GM13976 (cell line): ENCODE results near the gene FYB1.

Experiments
- DNase-seq: peaks from one replicate; pipeline ENCODE4 v3.0.0; 2012; ENCODE audit warnings: low spot score
- in situ Hi-C: fragments of 300-500 bp; cut with MboI; formaldehyde crosslinking; loops from one replicate; pipeline ENCODE4 v1.12.0; 2022; ENCODE audit warnings: low sequenced_read_pairs, mixed read lengths, inconsistent platforms; ENCODE audit not compliant: unreplicated experiment
- TF ChIP-seq, protein P1 (sequence below): IDR thresholded peaks from 2 replicates; pipeline ENCODE4 v1.5.1; 2012; ENCODE audit warnings: borderline replicate concordance, mild to moderate bottlenecking; ENCODE audit not compliant: insufficient read depth; ENCODE audit errors: extremely low read depth, missing control alignments, control extremely low read depth

FYB1 gene

DNA sequence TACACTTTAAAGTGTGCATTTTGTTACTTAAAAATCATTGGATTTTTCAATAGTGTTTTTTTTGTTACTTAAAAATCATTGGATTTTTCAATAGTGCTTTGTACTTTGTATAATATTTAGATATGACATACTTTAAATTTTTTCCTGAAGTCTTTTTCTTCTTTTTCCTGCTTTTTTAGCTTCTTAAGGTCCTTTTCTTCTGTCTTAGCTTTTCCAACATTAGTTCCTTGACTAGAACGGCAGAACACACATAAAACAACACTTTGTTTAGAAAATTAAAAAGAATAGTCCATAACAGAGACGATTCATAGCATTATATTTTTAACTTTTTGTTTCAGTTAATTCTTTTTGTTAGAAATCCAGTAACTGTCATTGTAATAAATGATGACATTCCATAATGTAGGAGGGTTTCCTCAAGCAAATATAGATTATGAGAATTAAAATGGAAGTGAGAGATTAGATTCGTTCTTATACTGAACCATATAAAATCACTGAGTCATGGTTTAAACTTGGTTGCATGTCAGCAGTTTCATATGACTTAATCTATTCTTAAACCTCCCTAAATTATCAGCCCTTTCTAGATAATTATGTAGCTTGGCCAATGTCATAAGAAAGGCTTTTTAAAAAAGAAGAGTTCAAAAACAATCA is 99.8 kb downstream of the FYB1 start:
- in situ Hi-C loops = no loop called here
- DNase-seq = no peak
- TF ChIP-seq, protein P1, sequence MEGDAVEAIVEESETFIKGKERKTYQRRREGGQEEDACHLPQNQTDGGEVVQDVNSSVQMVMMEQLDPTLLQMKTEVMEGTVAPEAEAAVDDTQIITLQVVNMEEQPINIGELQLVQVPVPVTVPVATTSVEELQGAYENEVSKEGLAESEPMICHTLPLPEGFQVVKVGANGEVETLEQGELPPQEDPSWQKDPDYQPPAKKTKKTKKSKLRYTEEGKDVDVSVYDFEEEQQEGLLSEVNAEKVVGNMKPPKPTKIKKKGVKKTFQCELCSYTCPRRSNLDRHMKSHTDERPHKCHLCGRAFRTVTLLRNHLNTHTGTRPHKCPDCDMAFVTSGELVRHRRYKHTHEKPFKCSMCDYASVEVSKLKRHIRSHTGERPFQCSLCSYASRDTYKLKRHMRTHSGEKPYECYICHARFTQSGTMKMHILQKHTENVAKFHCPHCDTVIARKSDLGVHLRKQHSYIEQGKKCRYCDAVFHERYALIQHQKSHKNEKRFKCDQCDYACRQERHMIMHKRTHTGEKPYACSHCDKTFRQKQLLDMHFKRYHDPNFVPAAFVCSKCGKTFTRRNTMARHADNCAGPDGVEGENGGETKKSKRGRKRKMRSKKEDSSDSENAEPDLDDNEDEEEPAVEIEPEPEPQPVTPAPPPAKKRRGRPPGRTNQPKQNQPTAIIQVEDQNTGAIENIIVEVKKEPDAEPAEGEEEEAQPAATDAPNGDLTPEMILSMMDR = no peak

DNA sequence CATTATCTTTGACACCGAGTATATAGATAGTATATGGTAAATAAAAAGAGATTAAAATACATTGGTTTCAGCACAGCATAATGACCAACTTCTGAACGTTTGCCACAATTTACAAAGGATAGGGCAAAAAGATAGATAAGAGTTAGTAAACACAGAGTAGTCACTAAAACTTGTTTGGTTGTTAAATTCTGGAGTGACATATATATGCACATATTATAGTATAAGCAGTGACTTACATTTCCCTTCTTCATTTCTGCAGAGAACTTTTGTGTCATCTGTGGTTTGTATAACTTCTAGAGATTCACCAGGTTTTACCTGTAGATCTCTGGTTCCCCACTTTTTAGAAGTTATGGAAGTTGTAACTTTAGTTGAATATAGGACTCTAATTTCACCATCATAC is 100.7 kb downstream of the FYB1 start:
- in situ Hi-C loops = no loop called here

DNA sequence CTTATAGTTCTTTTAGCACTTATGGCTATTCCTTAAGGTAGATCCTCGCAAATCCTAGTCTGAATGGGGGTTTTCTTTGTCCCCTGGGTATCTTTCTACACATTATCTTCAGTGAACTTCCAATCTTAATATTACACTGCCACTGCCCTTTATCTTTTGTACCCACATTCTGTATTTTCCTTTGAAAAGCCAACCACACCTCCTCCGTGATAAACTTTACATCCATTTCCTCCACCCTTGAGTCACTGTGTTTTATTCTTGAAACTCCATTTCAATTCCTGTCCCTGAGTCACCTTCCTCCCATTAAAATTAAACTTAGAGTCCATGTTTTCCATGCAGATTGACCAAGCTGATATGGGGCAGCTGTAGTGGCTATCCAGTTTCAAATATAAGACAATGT is 102.0 kb downstream of the FYB1 start:
- in situ Hi-C loops = no loop called here
- TF ChIP-seq, protein P1 = no peak
- no peak for DNase-seq

More for the DNA sequence above, 100.7 kb downstream of the FYB1 start:
- TF ChIP-seq, protein P1 = no peak
- no peak for DNase-seq

DNA sequence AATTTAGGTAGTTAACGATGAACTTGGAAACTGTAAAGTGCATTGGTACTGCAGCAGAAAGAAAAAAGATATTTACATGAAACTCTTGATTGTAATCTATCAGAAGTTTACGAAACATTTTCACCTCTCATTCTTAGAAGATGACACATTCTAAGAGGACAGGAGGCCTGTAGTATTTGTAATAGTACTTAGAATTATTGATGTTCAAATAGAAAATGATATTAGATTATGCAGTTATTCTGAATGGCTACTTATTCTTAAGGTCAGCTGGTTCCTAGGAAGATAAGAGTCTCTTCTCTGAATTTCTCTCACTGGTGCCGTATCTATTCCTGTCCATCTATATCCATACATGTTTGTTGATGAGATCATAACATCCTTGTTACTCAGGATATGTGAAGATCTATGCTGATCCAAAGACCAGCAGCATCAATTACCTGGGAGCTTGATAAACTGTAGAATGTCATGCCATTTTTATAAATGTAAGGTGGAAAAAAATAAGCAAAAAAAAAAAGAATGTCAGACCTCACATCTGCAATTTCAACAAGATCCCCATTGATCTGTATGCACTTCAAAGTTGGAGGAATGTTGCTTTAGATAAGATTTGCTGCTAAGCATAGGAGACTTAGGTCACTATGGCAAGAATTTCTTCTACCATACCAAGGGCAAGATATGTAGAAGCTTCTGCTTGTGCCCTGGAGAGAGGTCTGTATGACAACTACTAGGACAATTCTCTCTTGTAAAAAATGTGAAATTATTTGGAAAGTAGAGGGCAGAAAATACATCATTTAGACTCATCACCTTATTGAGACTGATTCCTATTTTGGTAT is 102.8 kb downstream of the FYB1 start:
- TF ChIP-seq, protein P1 = no peak
- in situ Hi-C loops = no loop called here
- no peak for DNase-seq

DNA sequence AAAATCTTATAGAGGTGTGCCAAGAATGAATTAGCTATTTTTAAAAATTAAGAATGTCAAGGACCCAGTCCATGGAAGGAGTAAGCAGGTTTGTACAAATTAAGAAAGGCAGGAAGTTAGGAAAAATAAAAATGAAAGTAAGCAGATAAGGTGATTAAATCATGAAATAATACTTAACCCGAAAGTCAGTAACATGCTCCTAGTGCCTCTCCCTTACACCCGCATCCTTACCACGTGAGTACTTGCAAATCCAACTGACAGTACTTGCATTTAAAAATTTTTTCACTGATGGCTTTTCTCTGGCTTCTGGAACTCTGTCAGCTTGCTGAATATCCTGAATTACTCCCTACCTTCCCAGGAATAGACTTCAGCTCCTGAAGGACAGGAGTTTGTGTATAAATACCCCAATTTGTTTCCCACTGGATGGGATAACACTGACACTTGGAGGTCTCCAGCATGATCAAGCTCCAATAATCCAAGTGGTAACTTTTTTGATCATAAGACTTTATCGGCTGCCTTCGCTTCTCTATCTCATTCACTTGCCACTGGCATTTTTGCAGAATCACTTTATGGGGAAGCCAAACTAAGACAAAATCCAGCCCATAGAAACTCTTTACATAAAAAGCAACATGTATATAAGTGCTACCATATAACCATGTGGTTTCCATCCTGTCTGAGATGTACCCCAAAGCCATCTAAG is 103.6 kb downstream of the FYB1 start:
- DNase-seq = no peak
- TF ChIP-seq, protein P1 = no peak
- in situ Hi-C loops = no loop called here

DNA sequence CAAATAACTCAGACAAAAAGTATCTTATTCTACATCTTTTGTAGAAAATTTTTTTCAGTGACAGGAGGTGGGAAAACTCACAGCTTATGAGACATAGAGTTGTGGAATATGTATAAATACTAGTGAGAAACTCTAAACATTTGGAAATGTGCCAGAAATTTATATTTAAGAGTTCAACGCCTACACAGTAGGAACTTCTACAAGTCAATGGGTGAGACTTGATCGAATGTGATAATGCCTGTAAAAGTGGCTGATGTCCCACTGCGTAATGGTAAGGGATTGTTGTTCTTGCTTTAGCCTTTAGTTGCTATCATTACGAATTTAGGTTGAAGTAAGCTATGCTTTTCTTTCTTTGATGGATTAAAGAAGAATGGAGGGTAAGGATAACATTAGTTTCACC is 105.2 kb downstream of the FYB1 start:
- in situ Hi-C loops = no loop called here
- TF ChIP-seq, protein P1 = no peak
- no peak for DNase-seq
